ENCODE results near the gene TBC1D16. TPM values are rescaled to one million over a fixed set of nuclear protein-coding genes. Genes with fewer than 3 reads are reported as not detected.

Gene TBC1D16
- total RNA-seq, 4 donors from 2014 or later: 5.8 to 8.1 (median 7.0) TPM

- in situ Hi-C loops (cut with MboI; ENCODE audit: low sequenced_read_pairs in 4 of 4): no loop called here
Measured at GRCh38 chr17:79978548-79978855, 57.2 kb downstream of the TBC1D16 start.

GRCh38 chr17:79977708-79978547, 57.7 kb downstream of the TBC1D16 start:
- Histone ChIP-seq H3K9me3 (no peaks in the 10 kb centered on the region), H3K27me3 (no peaks in the 10 kb centered on the region), H3K4me3 (no peak overlapping the region), H3K36me3 (no peaks in the 10 kb centered on the region), H3K4me1 (no peaks in the 10 kb centered on the region), H3K27ac (no peak overlapping the region)
- no peak for DNase-seq
- intact Hi-C loops (cut with DNase I; ENCODE audit: low total_unique reads): no loop called here
- no peak for ATAC-seq
- in situ Hi-C loops (cut with MboI; ENCODE audit: low sequenced_read_pairs in 4 of 4): no loop called here
- TF ChIP-seq CTCF (IDR thresholded peaks at IDR 0.05 in 4 of 5, conservative IDR thresholded peaks at IDR 0.05 in 1 of 5) (no peak), POLR2A (IDR thresholded peaks at IDR 0.05) (no peak)

More at GRCh38 chr17:79978548-79978855, 57.2 kb downstream of the TBC1D16 start:
- Histone ChIP-seq H3K9me3 (no peaks in the 10 kb centered on the region), H3K27ac (no peak overlapping the region), H3K27me3 (no peaks in the 10 kb centered on the region), H3K4me1 (no peaks in the 10 kb centered on the region), H3K4me3 (no peak overlapping the region), H3K36me3 (no peaks in the 10 kb centered on the region)
- intact Hi-C loops (cut with DNase I; ENCODE audit: low total_unique reads): no loop called here
- ATAC-seq: no peak
- no peak for TF ChIP-seq CTCF (IDR thresholded peaks at IDR 0.05 in 4 of 5, conservative IDR thresholded peaks at IDR 0.05 in 1 of 5)
- no peak for TF ChIP-seq POLR2A (IDR thresholded peaks at IDR 0.05)
- DNase-seq: no peak

DNA sequence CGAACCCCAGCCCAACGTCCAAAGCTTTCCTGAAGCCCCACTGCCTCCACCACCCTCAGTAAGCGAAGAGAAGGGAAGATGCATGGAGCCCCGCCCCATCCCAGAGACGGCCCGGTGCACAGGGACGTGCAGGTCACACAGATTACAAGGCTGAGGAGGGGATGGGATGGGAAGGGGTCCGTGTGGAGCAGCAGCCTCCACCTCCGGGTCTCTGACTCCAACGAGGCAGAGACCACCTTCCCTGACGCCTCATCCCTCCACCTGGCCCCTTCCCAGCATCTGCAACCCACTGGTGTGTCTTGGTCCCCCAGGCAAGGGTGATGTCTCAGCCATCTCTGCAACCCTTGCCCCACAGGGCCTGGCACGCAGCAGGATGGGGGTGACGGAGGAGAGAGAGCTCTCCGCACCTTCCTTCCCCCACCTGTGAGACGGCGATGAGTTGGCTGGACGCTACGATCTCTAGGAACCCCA, 58.5 kb downstream of the TBC1D16 start:
- intact Hi-C loops (cut with DNase I; ENCODE audit: low total_unique reads) (no loop called here), in situ Hi-C loops (cut with MboI; ENCODE audit: low sequenced_read_pairs in 4 of 4) (no loop called here)
- H3K36me3 ChIP-seq: no peaks in the 10 kb centered on the region
- no peak overlapping the region for H3K4me3 ChIP-seq
- ATAC-seq (no peak), DNase-seq (no peak)
- TF ChIP-seq CTCF (IDR thresholded peaks at IDR 0.05 in 4 of 5, conservative IDR thresholded peaks at IDR 0.05 in 1 of 5): no peak
- TF ChIP-seq POLR2A (IDR thresholded peaks at IDR 0.05): no peak
- no peaks in the 10 kb centered on the region for H3K27me3 ChIP-seq
- no peak overlapping the region for H3K27ac ChIP-seq
- no peaks in the 10 kb centered on the region for H3K4me1 ChIP-seq
- H3K9me3 ChIP-seq: no peaks in the 10 kb centered on the region

DNA sequence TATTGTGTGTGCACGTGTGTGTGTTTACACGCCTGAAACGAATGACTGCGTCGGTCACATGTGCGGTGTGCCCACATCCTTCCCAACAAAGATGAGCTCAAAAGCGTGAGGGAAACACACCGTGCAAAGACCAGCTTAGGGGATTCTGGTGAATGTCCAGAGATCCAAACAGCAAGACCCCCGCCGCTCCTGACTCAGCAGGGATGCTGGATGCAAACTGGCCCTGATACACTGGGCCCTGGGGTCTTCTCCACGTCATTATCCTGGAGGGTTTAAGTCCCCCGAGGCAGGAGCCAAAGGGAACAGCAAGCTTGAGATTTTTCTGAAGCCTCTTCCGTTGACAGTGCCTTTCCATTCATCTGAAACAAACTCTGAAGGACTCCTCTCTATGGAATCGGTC, 59.2 kb downstream of the TBC1D16 start:
- H3K27me3 ChIP-seq: no peaks in the 10 kb centered on the region
- H3K4me1 ChIP-seq: no peaks in the 10 kb centered on the region
- no peaks in the 10 kb centered on the region for H3K9me3 ChIP-seq
- in situ Hi-C loops (cut with MboI; ENCODE audit: low sequenced_read_pairs in 4 of 4) (no loop called here), intact Hi-C loops (cut with DNase I; ENCODE audit: low total_unique reads) (no loop called here)
- ATAC-seq (no peak), DNase-seq (no peak)
- TF ChIP-seq POLR2A (IDR thresholded peaks at IDR 0.05) (no peak), CTCF (IDR thresholded peaks at IDR 0.05 in 4 of 5, conservative IDR thresholded peaks at IDR 0.05 in 1 of 5) (no peak)
- H3K27ac ChIP-seq: no peak overlapping the region
- no peaks in the 10 kb centered on the region for H3K36me3 ChIP-seq
- no peak overlapping the region for H3K4me3 ChIP-seq

All from gastrocnemius medialis (tissue), 4 donors.